Measurements from ENCODE around the gene PSMC3.

Gene PSMC3

GRCh38 chr11:47443028-47443700, 16.9 kb upstream of the PSMC3 start:
- no peak for DNase-seq (ENCODE audit: low read depth in 3 of 3)

- no peak for DNase-seq (ENCODE audit: low read depth in 3 of 3)
These were observed 16.3 kb upstream of the PSMC3 start for GRCh38 chr11:47442514-47442913.

- no peak for DNase-seq (ENCODE audit: low read depth in 3 of 3)
These were observed 15.2 kb upstream of the PSMC3 start for GRCh38 chr11:47441421-47441820.

- DNase-seq (ENCODE audit: low read depth in 3 of 3): no peak
These were observed 13.8 kb upstream of the PSMC3 start for GRCh38 chr11:47440054-47440476.

- DNase-seq (ENCODE audit: low read depth in 3 of 3): no peak
These were observed 12.5 kb upstream of the PSMC3 start for GRCh38 chr11:47438721-47439120.

- no peak for DNase-seq (ENCODE audit: low read depth in 3 of 3)
These were observed 11.6 kb upstream of the PSMC3 start for GRCh38 chr11:47437746-47438418.

- DNase-seq (ENCODE audit: low read depth in 3 of 3): no peak
These were observed 11.0 kb upstream of the PSMC3 start for GRCh38 chr11:47437218-47437745.

GRCh38 chr11:47436726-47437125, 10.5 kb upstream of the PSMC3 start:
- no peak for DNase-seq (ENCODE audit: low read depth in 3 of 3)

GRCh38 chr11:47435687-47436086, 9.4 kb upstream of the PSMC3 start:
- no peak for DNase-seq (ENCODE audit: low read depth in 3 of 3)

- no peak for DNase-seq (ENCODE audit: low read depth in 3 of 3)
These were observed 8.0 kb upstream of the PSMC3 start for GRCh38 chr11:47434011-47434786.

- DNase-seq (ENCODE audit: low read depth in 3 of 3): no peak
These were observed 6.9 kb upstream of the PSMC3 start for GRCh38 chr11:47433157-47433556.

GRCh38 chr11:47431356-47432083, 5.3 kb upstream of the PSMC3 start:
- DNase-seq (ENCODE audit: low read depth in 3 of 3): no peak

GRCh38 chr11:47430524-47430923, 4.3 kb upstream of the PSMC3 start:
- DNase-seq (ENCODE audit: low read depth in 3 of 3): no peak

GRCh38 chr11:47425611-47426010, 628 bp downstream of the PSMC3 start:
- no peak for DNase-seq (ENCODE audit: low read depth in 3 of 3)

GRCh38 chr11:47418454-47419259, 7.6 kb downstream of the PSMC3 start:
- no peak for DNase-seq (ENCODE audit: low read depth in 3 of 3)

GRCh38 chr11:47417712-47418111, 8.5 kb downstream of the PSMC3 start:
- no peak for DNase-seq (ENCODE audit: low read depth in 3 of 3)

- DNase-seq (ENCODE audit: low read depth in 3 of 3): no peak
These were observed 10.2 kb downstream of the PSMC3 start for GRCh38 chr11:47415949-47416472.

- no peak for DNase-seq (ENCODE audit: low read depth in 3 of 3)
These were observed 11.0 kb downstream of the PSMC3 start for GRCh38 chr11:47415091-47415854.

- DNase-seq (ENCODE audit: low read depth in 3 of 3): no peak
These were observed 11.6 kb downstream of the PSMC3 start for GRCh38 chr11:47414685-47415070.
